Measurements from ENCODE around the gene ADCY2. TPM values are rescaled to one million over a fixed set of nuclear protein-coding genes. Genes with fewer than 3 reads are reported as not detected.

Gene ADCY2
- total RNA-seq, 1 donor from 2014 or later: 0.59 TPM

GRCh38 chr5:7686794-7687193 is 290.9 kb downstream of the ADCY2 start:
- Histone ChIP-seq H3K36me3 (no peaks in the 10 kb centered on the region), H3K4me3 (no peak overlapping the region), H3K9me3 (no peaks in the 10 kb centered on the region), H3K27ac (no peak overlapping the region), H3K27me3 (ENCODE audit: low read depth) (no peaks in the 10 kb centered on the region), H3K4me1 (no peaks in the 10 kb centered on the region)
- ATAC-seq: no peak
- intact Hi-C loops (cut with DNase I): no loop called here
- TF ChIP-seq CTCF (IDR thresholded peaks at IDR 0.05): no peak
- DNase-seq: no peak

- H3K4me1 ChIP-seq: no peaks in the 10 kb centered on the region
- TF ChIP-seq CTCF (IDR thresholded peaks at IDR 0.05): no peak
- no peak overlapping the region for H3K4me3 ChIP-seq
- no peaks in the 10 kb centered on the region for H3K36me3 ChIP-seq
- H3K9me3 ChIP-seq: no peaks in the 10 kb centered on the region
- DNase-seq (no peak), ATAC-seq (no peak)
- no peaks in the 10 kb centered on the region for H3K27me3 ChIP-seq (ENCODE audit: low read depth)
- intact Hi-C loops (cut with DNase I): no loop called here
- no peak overlapping the region for H3K27ac ChIP-seq
These were observed 294.6 kb downstream of the ADCY2 start for GRCh38 chr5:7690557-7690956.

- no peak for TF ChIP-seq CTCF (IDR thresholded peaks at IDR 0.05)
- H3K9me3 ChIP-seq: no peaks in the 10 kb centered on the region
- ATAC-seq (no peak), DNase-seq (no peak)
- H3K4me1 ChIP-seq: no peaks in the 10 kb centered on the region
- no peaks in the 10 kb centered on the region for H3K36me3 ChIP-seq
- intact Hi-C loops (cut with DNase I): no loop called here
- H3K4me3 ChIP-seq: no peak overlapping the region
- H3K27me3 ChIP-seq (ENCODE audit: low read depth): no peaks in the 10 kb centered on the region
- no peak overlapping the region for H3K27ac ChIP-seq
These were observed 309.3 kb downstream of the ADCY2 start for GRCh38 chr5:7705261-7705660.

- Histone ChIP-seq H3K9me3 (no peaks in the 10 kb centered on the region), H3K4me1 (no peaks in the 10 kb centered on the region), H3K36me3 (no peaks in the 10 kb centered on the region), H3K27me3 (ENCODE audit: low read depth) (no peaks in the 10 kb centered on the region), H3K27ac (no peak overlapping the region), H3K4me3 (no peak overlapping the region)
- intact Hi-C loops (cut with DNase I): no loop called here
- TF ChIP-seq CTCF (IDR thresholded peaks at IDR 0.05): no peak
- DNase-seq (no peak), ATAC-seq (no peak)
These were observed 309.8 kb downstream of the ADCY2 start for GRCh38 chr5:7705736-7706135.

- no peaks in the 10 kb centered on the region for H3K9me3 ChIP-seq
- H3K4me3 ChIP-seq: no peak overlapping the region
- intact Hi-C loops (cut with DNase I): no loop called here
- no peak for TF ChIP-seq CTCF (IDR thresholded peaks at IDR 0.05)
- no peaks in the 10 kb centered on the region for H3K36me3 ChIP-seq
- H3K27ac ChIP-seq: no peak overlapping the region
- H3K27me3 ChIP-seq (ENCODE audit: low read depth): no peaks in the 10 kb centered on the region
- H3K4me1 ChIP-seq: no peaks in the 10 kb centered on the region
- DNase-seq (no peak), ATAC-seq (no peak)
These were observed 310.3 kb downstream of the ADCY2 start for GRCh38 chr5:7706256-7706655.

- DNase-seq (no peak), ATAC-seq (no peak)
- Histone ChIP-seq H3K27ac (no peak overlapping the region), H3K27me3 (ENCODE audit: low read depth) (no peaks in the 10 kb centered on the region), H3K4me1 (no peaks in the 10 kb centered on the region), H3K9me3 (no peaks in the 10 kb centered on the region), H3K4me3 (no peak overlapping the region), H3K36me3 (no peaks in the 10 kb centered on the region)
- TF ChIP-seq CTCF (IDR thresholded peaks at IDR 0.05): no peak
- intact Hi-C loops (cut with DNase I): no loop called here
These were observed 318.2 kb downstream of the ADCY2 start for GRCh38 chr5:7714119-7714518.
